Hippocampal formation (tissue), 2 donors: Measurements from ENCODE around the gene SCIN.

Source experiments
- DNase-seq, 2 donors: peaks; one replicate each; lab custom pipeline; 2025; lab: John Stamatoyannopoulos, UW

The SCIN gene

GRCh38 chr7:12567015-12567414, 3.5 kb upstream of the SCIN start:
- DNase-seq: no peak

- no peak for DNase-seq
Measured at GRCh38 chr7:12569673-12570072, 847 bp upstream of the SCIN start.

GRCh38 chr7:12570168-12570533, 369 bp upstream of the SCIN start:
- no peak for DNase-seq

GRCh38 chr7:12571691-12572090, 1.2 kb downstream of the SCIN start:
- no peak for DNase-seq

GRCh38 chr7:12572941-12573575, 2.5 kb downstream of the SCIN start:
- no peak for DNase-seq

- DNase-seq: no peak
Measured at GRCh38 chr7:12573885-12574284, 3.4 kb downstream of the SCIN start.

GRCh38 chr7:12578930-12579640, 8.6 kb downstream of the SCIN start:
- no peak for DNase-seq

GRCh38 chr7:12581897-12582296, 11.4 kb downstream of the SCIN start:
- DNase-seq: no peak

- no peak for DNase-seq
Measured at GRCh38 chr7:12582362-12582761, 11.8 kb downstream of the SCIN start.

- DNase-seq: no peak
Measured at GRCh38 chr7:12583176-12583575, 12.7 kb downstream of the SCIN start.

GRCh38 chr7:12583922-12584321, 13.4 kb downstream of the SCIN start:
- DNase-seq: no peak

- DNase-seq: peak in 1 of 2 donors; percentile 19
Measured at GRCh38 chr7:12584930-12585329, 14.4 kb downstream of the SCIN start.

- no peak for DNase-seq
Measured at GRCh38 chr7:12586271-12586670, 15.8 kb downstream of the SCIN start.

- no peak for DNase-seq
Measured at GRCh38 chr7:12588259-12588904, 17.9 kb downstream of the SCIN start.

- DNase-seq: no peak
Measured at GRCh38 chr7:12590559-12590958, 20.0 kb downstream of the SCIN start.

- DNase-seq: no peak
Measured at GRCh38 chr7:12594122-12594897, 23.8 kb downstream of the SCIN start.

- DNase-seq: no peak
Measured at GRCh38 chr7:12595148-12595547, 24.6 kb downstream of the SCIN start.

GRCh38 chr7:12596225-12596790, 25.8 kb downstream of the SCIN start:
- no peak for DNase-seq

- DNase-seq: no peak
Measured at GRCh38 chr7:12601302-12601869, 30.9 kb downstream of the SCIN start.

- no peak for DNase-seq
Measured at GRCh38 chr7:12607134-12607533, 36.6 kb downstream of the SCIN start.

- no peak for DNase-seq
Measured at GRCh38 chr7:12609561-12609960, 39.0 kb downstream of the SCIN start.

- no peak for DNase-seq
Measured at GRCh38 chr7:12610899-12611298, 40.4 kb downstream of the SCIN start.
